Natural killer cell (primary cell): Measurements from ENCODE around the gene STK39. TPM values are rescaled to one million over a fixed set of nuclear protein-coding genes. Genes with fewer than 3 reads are reported as not detected.

ENCODE experiments used
- ATAC-seq, 3 donors: fragments of 150-1000 bp in 2 of 3; fragments of 200-7000 bp in 1 of 3; cut with Tn5 transposase; 1 replicate in 1 of 3; 2 replicates in 2 of 3; pipeline ENCODE4 v1.10.0; 2021; ENCODE audit warnings: mild to moderate bottlenecking in 2 of 3, moderate library complexity in 2 of 3
- DNase-seq, 2 donors: peaks; one replicate each; pipeline versions ENCODE4 v3.0.0 to v3.0.0-alpha.2; 2013 to 2021; ENCODE audit warnings: mixed read lengths in 1 of 2
- H3K27ac ChIP-seq: one replicate; pipeline ENCODE4 v1.5.1; 2013; ENCODE audit warnings: mild to moderate bottlenecking, low read length
- H3K27me3 ChIP-seq: one replicate; pipeline ENCODE4 v1.6.1; 2013; ENCODE audit warnings: low read length; ENCODE audit not compliant: control insufficient read depth, insufficient read depth
- H3K36me3 ChIP-seq: one replicate; pipeline ENCODE4 v1.6.1; 2013; ENCODE audit warnings: low read length; ENCODE audit not compliant: control insufficient read depth, insufficient read depth
- H3K4me1 ChIP-seq: one replicate; pipeline ENCODE4 v1.6.1; 2013; ENCODE audit warnings: low read length; ENCODE audit not compliant: control insufficient read depth, insufficient read depth
- H3K4me3 ChIP-seq: one replicate; pipeline ENCODE4 v1.5.1; 2013; ENCODE audit warnings: low read length
- H3K9me3 ChIP-seq: one replicate; pipeline ENCODE4 v1.6.1; 2013; ENCODE audit warnings: low read length; ENCODE audit not compliant: control insufficient read depth, insufficient read depth
- H3K27ac Mint-ChIP-seq, 2 donors: one replicate each; pipeline ENCODE4 v1.8.0; 2022; ENCODE audit warnings: mild to moderate bottlenecking in 2 of 2, mixed read lengths in 2 of 2, moderate library complexity in 1 of 2
- H3K27me3 Mint-ChIP-seq, 2 donors: one replicate each; pipeline ENCODE4 v1.8.0; 2022; ENCODE audit warnings: low read depth in 2 of 2, mixed read lengths in 2 of 2
- H3K36me3 Mint-ChIP-seq: one replicate; pipeline ENCODE4 v1.8.0; 2022; ENCODE audit warnings: mixed read lengths
- H3K4me1 Mint-ChIP-seq, 2 donors: one replicate each; pipeline ENCODE4 v1.8.0; 2022; ENCODE audit warnings: mixed read lengths in 2 of 2
- H3K4me3 Mint-ChIP-seq: one replicate; pipeline ENCODE4 v1.8.0; 2022; ENCODE audit warnings: mild to moderate bottlenecking, moderate library complexity, mixed read lengths
- H3K9me3 Mint-ChIP-seq, 2 donors: one replicate each; pipeline ENCODE4 v1.8.0; 2022; ENCODE audit warnings: mixed read lengths in 2 of 2
- WGBS: methylation state at CpG from one replicate; pipeline ENCODE4 v1.1.7; 2013; ENCODE audit warnings: missing lambda C conversion rate; ENCODE audit not compliant: insufficient coverage; 5-methylcytosine and 5-hydroxymethylcytosine counted together
- intact Hi-C: fragments of 100-400 bp; cut with micrococcal nuclease; formaldehyde crosslinking; loops from one replicate; pipeline ENCODE4 v1.14.2; 2022
- total RNA-seq, 4 donors: library from RNA; stranded (reverse); fragments of 120-200 nt in 1 of 4; gene quantifications; one replicate each; pipeline versions ENCODE4 v1.2.3 to v1.2.4, GENCODE V29; 2013 to 2022
- TF ChIP-seq, protein P1 (sequence below): fragments of 200-600 bp; IDR thresholded peaks from one replicate; pipeline ENCODE4 v1.8.0; 2022; ENCODE audit warnings: antibody characterized with exemption

STK39 gene
- total RNA-seq, 3 donors from 2014 or later (not counting 1 experiment from before 2014, with no cell fraction given): 53.3 to 79.3 (median 66.6) TPM

GRCh38 chr2:168186452-168186851 is 60.9 kb downstream of the STK39 start:
- intact Hi-C loops: no loop called here
- H3K4me3 Mint-ChIP-seq: no peak overlapping the region
- H3K36me3 Mint-ChIP-seq: no peaks in the 10 kb centered on the region
- no peaks in the 10 kb centered on the region for H3K9me3 ChIP-seq
- H3K27me3 Mint-ChIP-seq: no peaks in the 10 kb centered on the region
- TF ChIP-seq, protein P1, sequence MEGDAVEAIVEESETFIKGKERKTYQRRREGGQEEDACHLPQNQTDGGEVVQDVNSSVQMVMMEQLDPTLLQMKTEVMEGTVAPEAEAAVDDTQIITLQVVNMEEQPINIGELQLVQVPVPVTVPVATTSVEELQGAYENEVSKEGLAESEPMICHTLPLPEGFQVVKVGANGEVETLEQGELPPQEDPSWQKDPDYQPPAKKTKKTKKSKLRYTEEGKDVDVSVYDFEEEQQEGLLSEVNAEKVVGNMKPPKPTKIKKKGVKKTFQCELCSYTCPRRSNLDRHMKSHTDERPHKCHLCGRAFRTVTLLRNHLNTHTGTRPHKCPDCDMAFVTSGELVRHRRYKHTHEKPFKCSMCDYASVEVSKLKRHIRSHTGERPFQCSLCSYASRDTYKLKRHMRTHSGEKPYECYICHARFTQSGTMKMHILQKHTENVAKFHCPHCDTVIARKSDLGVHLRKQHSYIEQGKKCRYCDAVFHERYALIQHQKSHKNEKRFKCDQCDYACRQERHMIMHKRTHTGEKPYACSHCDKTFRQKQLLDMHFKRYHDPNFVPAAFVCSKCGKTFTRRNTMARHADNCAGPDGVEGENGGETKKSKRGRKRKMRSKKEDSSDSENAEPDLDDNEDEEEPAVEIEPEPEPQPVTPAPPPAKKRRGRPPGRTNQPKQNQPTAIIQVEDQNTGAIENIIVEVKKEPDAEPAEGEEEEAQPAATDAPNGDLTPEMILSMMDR: no peak
- ATAC-seq: no peak
- H3K4me3 ChIP-seq: no peak overlapping the region
- peaks cover 18% of the 10 kb centered on the region for H3K4me1 ChIP-seq
- no peaks in the 10 kb centered on the region for H3K36me3 ChIP-seq
- H3K4me1 Mint-ChIP-seq: peaks cover 95 to 97% of the 10 kb centered on the region in 2 donors
- H3K27ac Mint-ChIP-seq: peak overlapping the region; percentile 54 to 77
- no peak for DNase-seq
- no peaks in the 10 kb centered on the region for H3K9me3 Mint-ChIP-seq
- no peak overlapping the region for H3K27ac ChIP-seq
- 95% methylated on average over 2 of the region's 2 CpGs for WGBS
- no peaks in the 10 kb centered on the region for H3K27me3 ChIP-seq

GRCh38 chr2:168185583-168186274 is 61.7 kb downstream of the STK39 start:
- DNase-seq: no peak
- TF ChIP-seq, protein P1: no peak
- Histone ChIP-seq H3K9me3 (no peaks in the 10 kb centered on the region), H3K4me1 (peaks cover 18% of the 10 kb centered on the region), H3K4me3 (no peak overlapping the region), H3K36me3 (peaks cover 4% of the 10 kb centered on the region), H3K27ac (no peak overlapping the region), H3K27me3 (no peaks in the 10 kb centered on the region)
- Mint-ChIP-seq H3K27ac (peak overlapping the region; percentile 54 to 77), H3K27me3 (no peaks in the 10 kb centered on the region), H3K4me3 (peak overlapping the region; percentile 17), H3K9me3 (no peaks in the 10 kb centered on the region), H3K4me1 (peaks cover 88 to 91% of the 10 kb centered on the region in 2 donors), H3K36me3 (no peaks in the 10 kb centered on the region)
- intact Hi-C loops: no loop called here
- ATAC-seq: no peak

GRCh38 chr2:168184681-168185513 is 62.5 kb downstream of the STK39 start:
- Histone ChIP-seq H3K27ac (no peak overlapping the region), H3K9me3 (no peaks in the 10 kb centered on the region), H3K27me3 (no peaks in the 10 kb centered on the region), H3K36me3 (peaks cover 8% of the 10 kb centered on the region), H3K4me1 (peaks cover 11% of the 10 kb centered on the region), H3K4me3 (no peak overlapping the region)
- no peaks in the 10 kb centered on the region for H3K36me3 Mint-ChIP-seq
- 94% methylated on average over 2 of the region's 4 CpGs for WGBS
- no peaks in the 10 kb centered on the region for H3K9me3 Mint-ChIP-seq
- H3K27me3 Mint-ChIP-seq: no peaks in the 10 kb centered on the region
- peaks cover 79 to 91% of the 10 kb centered on the region in 2 donors for H3K4me1 Mint-ChIP-seq
- TF ChIP-seq, protein P1: no peak
- H3K4me3 Mint-ChIP-seq: peak overlapping the region; percentile 17
- peak overlapping the region; percentile 75 to 77 for H3K27ac Mint-ChIP-seq
- ATAC-seq: no peak
- intact Hi-C loops: no loop called here
- no peak for DNase-seq
